Mesenchymal stem cell (in vitro differentiated cells and primary cell): ENCODE results near the gene POMT2.

ENCODE experiments used
- DNase-seq: peaks from one replicate; pipeline ENCODE4 v3.0.0-alpha.2; 2013
- H2AFZ ChIP-seq: one replicate; pipeline ENCODE4 v1.6.1; 2013; ENCODE audit warnings: low read depth, mild to moderate bottlenecking, control low read depth, inconsistent platforms, low read length, moderate library complexity
- H2AK5ac ChIP-seq: 2 replicates; pipeline ENCODE4 v1.6.1; 2013; ENCODE audit warnings: low read length, moderate library complexity, mild to moderate bottlenecking, inconsistent platforms; ENCODE audit not compliant: severe bottlenecking
- H2BK120ac ChIP-seq: one replicate; pipeline ENCODE4 v1.6.1; 2013; ENCODE audit warnings: low read depth, mild to moderate bottlenecking, inconsistent platforms, low read length, moderate library complexity
- H2BK12ac ChIP-seq, 2 experiments: one replicate each; pipeline ENCODE4 v1.6.1; 2013; ENCODE audit warnings: inconsistent platforms in 2 of 2, low read length in 2 of 2, mild to moderate bottlenecking in 2 of 2, moderate library complexity in 2 of 2, control low read depth in 1 of 2
- H2BK15ac ChIP-seq: one replicate; pipeline ENCODE4 v1.6.1; 2013; ENCODE audit warnings: mild to moderate bottlenecking, low read depth, inconsistent platforms; ENCODE audit not compliant: poor library complexity, severe bottlenecking
- H2BK5ac ChIP-seq: 2 replicates; pipeline ENCODE4 v1.6.1; 2013; ENCODE audit warnings: low read depth, mild to moderate bottlenecking, low read length, control low read depth, inconsistent platforms; ENCODE audit not compliant: poor library complexity, severe bottlenecking
- H3K14ac ChIP-seq, 2 experiments: one replicate each; pipeline ENCODE4 v1.6.1; 2013; ENCODE audit warnings: inconsistent platforms in 2 of 2, low read length in 2 of 2, control low read depth in 1 of 2, mild to moderate bottlenecking in 1 of 2, moderate library complexity in 1 of 2
- H3K18ac ChIP-seq, 2 experiments: one replicate each; pipeline ENCODE4 v1.6.1; 2013; ENCODE audit warnings: inconsistent platforms in 2 of 2, low read length in 2 of 2, control low read depth in 1 of 2, low read depth in 1 of 2, mild to moderate bottlenecking in 1 of 2
- H3K23ac ChIP-seq, 2 experiments: one replicate each; pipeline ENCODE4 v1.6.1; 2013; ENCODE audit warnings: inconsistent platforms in 2 of 2, low read length in 2 of 2, mild to moderate bottlenecking in 2 of 2, moderate library complexity in 2 of 2, control low read depth in 1 of 2
- H3K27ac ChIP-seq: 2 replicates; pipeline ENCODE4 v1.5.1; 2013; ENCODE audit warnings: mild to moderate bottlenecking, moderate library complexity, low read length, control low read depth, inconsistent platforms; ENCODE audit not compliant: poor library complexity, severe bottlenecking
- H3K27me3 ChIP-seq, 2 experiments: 2 replicates each; pipeline versions ENCODE4 v1.6.1 to v1.7.0; 2013; ENCODE audit warnings: low read length in 2 of 2, mild to moderate bottlenecking in 2 of 2, moderate library complexity in 2 of 2, control low read depth in 1 of 2, inconsistent platforms in 1 of 2; ENCODE audit not compliant: control insufficient read depth in 1 of 2, insufficient read depth in 1 of 2
- H3K36me3 ChIP-seq, 2 experiments: 2 replicates each; pipeline versions ENCODE4 v1.6.1 to v1.7.0; 2013; ENCODE audit warnings: low read length in 2 of 2, control low read depth in 1 of 2, inconsistent platforms in 1 of 2, low read depth in 1 of 2, mild to moderate bottlenecking in 1 of 2; ENCODE audit not compliant: insufficient read depth in 2 of 2, control insufficient read depth in 1 of 2
- H3K4ac ChIP-seq, 2 experiments: one replicate each; pipeline ENCODE4 v1.6.1; 2013; ENCODE audit warnings: inconsistent platforms in 2 of 2, low read length in 2 of 2, mild to moderate bottlenecking in 2 of 2, moderate library complexity in 2 of 2, control low read depth in 1 of 2, low read depth in 1 of 2
- H3K4me1 ChIP-seq: 2 replicates; pipeline ENCODE4 v1.6.1; 2013; ENCODE audit warnings: low read depth, low read length, control low read depth; ENCODE audit not compliant: control insufficient read depth, insufficient read depth
- H3K4me2 ChIP-seq: 2 replicates; pipeline ENCODE4 v1.6.1; 2013; ENCODE audit warnings: low read length, mild to moderate bottlenecking, inconsistent platforms; ENCODE audit not compliant: poor library complexity, severe bottlenecking
- H3K4me3 ChIP-seq, 2 experiments: 2 replicates each; pipeline versions ENCODE4 v1.5.1 to v1.7.0; 2013; ENCODE audit warnings: low read length in 2 of 2, mild to moderate bottlenecking in 2 of 2, control low read depth in 1 of 2, low read depth in 1 of 2; ENCODE audit not compliant: insufficient read depth in 1 of 2
- H3K79me1 ChIP-seq: replicated peaks from 2 replicates; pipeline ENCODE4 v1.6.1; 2013; ENCODE audit warnings: mild to moderate bottlenecking, control low read depth, low read length, inconsistent platforms; ENCODE audit not compliant: poor library complexity, severe bottlenecking
- H3K9ac ChIP-seq: 2 replicates; pipeline ENCODE4 v1.7.0; 2013; ENCODE audit warnings: mild to moderate bottlenecking, low read length, moderate library complexity
- H3K9me3 ChIP-seq: 2 replicates; pipeline ENCODE4 v1.7.0; 2013; ENCODE audit warnings: mild to moderate bottlenecking, low read length; ENCODE audit not compliant: control insufficient read depth
- H4K8ac ChIP-seq: one replicate; pipeline ENCODE4 v1.6.1; 2013; ENCODE audit warnings: inconsistent platforms, mild to moderate bottlenecking, low read length, moderate library complexity
- H4K91ac ChIP-seq: one replicate; pipeline ENCODE4 v1.6.1; 2013; ENCODE audit warnings: mild to moderate bottlenecking, low read length, inconsistent platforms
- WGBS: methylation state at CpG from one replicate; pipeline ENCODE4 v1.1.7; 2013; ENCODE audit warnings: mixed read lengths; 5-methylcytosine and 5-hydroxymethylcytosine counted together

The POMT2 gene

DNA sequence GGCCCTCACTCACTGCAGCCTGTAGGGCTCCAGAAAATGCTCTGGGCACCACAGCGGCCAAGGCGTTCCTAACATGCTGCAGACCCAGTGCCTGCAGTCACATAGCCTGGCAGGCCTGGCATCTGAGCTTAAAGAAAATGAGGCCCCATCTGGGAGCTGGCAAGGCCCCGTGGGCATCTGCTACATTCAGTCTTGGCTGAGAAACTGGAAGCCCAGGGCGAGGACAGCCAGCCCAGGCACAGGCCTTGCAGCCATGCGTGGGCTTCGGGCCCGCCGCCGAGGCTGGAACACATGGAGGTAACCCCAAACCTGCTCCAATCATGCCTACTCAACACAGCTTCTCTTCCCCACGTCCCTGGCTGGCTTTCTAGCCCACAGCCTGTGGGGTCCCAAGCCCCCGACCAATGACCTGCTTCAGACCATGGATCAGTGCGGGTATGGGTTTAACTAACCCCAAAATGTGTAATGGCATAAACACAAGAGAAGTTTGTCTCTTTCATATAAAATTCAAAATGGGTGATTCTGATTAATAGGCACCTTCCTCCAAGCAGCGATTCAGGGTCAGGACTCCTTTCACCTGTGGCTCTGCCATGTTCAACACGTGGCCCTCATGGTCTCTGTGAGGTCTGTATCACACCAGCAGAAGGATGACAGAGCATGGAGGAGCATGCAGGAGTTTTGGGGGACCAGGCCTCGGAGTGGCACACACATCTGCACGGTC is 56.1 kb downstream of the POMT2 start:
- no peak overlapping the region for H2BK12ac ChIP-seq
- H3K4me2 ChIP-seq = no peak overlapping the region
- H3K23ac ChIP-seq = no peak overlapping the region
- no peak overlapping the region for H3K4ac ChIP-seq
- H3K4me3 ChIP-seq = no peak overlapping the region
- no peak overlapping the region for H2BK5ac ChIP-seq
- no peaks in the 10 kb centered on the region for H3K36me3 ChIP-seq
- peaks cover 11% of the 10 kb centered on the region for H3K9me3 ChIP-seq
- H3K18ac ChIP-seq = no peak overlapping the region
- no peaks in the 10 kb centered on the region for H3K79me1 ChIP-seq
- 81% methylated on average over 16 of the region's 16 CpGs for WGBS
- no peak overlapping the region for H2BK15ac ChIP-seq
- H2AFZ ChIP-seq = no peak overlapping the region
- H3K14ac ChIP-seq = no peak overlapping the region
- H4K8ac ChIP-seq = no peak overlapping the region
- H3K9ac ChIP-seq = no peak overlapping the region
- peaks cover 56 to 73% of the 10 kb centered on the region in 2 experiments for H3K27me3 ChIP-seq
- H3K27ac ChIP-seq = no peak overlapping the region
- H4K91ac ChIP-seq = no peak overlapping the region
- peaks cover 5% of the 10 kb centered on the region for H3K4me1 ChIP-seq
- H2BK120ac ChIP-seq = no peak overlapping the region
- DNase-seq = no peak
- no peak overlapping the region for H2AK5ac ChIP-seq

GRCh38 chr14:77260631-77261030 is 60.1 kb downstream of the POMT2 start:
- Histone ChIP-seq H3K9ac (no peak overlapping the region), H3K4ac (no peak overlapping the region), H2BK120ac (no peak overlapping the region), H3K27me3 (peaks cover 48 to 73% of the 10 kb centered on the region in 2 experiments), H2AK5ac (no peak overlapping the region), H3K9me3 (no peaks in the 10 kb centered on the region), H3K4me2 (no peak overlapping the region), H3K18ac (no peak overlapping the region), H3K4me3 (no peak overlapping the region), H2AFZ (no peak overlapping the region), H3K23ac (no peak overlapping the region), H3K4me1 (no peaks in the 10 kb centered on the region), H3K27ac (no peak overlapping the region), H2BK12ac (no peak overlapping the region), H4K8ac (no peak overlapping the region), H2BK5ac (no peak overlapping the region), H3K14ac (no peak overlapping the region), H4K91ac (no peak overlapping the region), H2BK15ac (no peak overlapping the region), H3K36me3 (no peaks in the 10 kb centered on the region), H3K79me1 (no peaks in the 10 kb centered on the region)
- WGBS = 81% methylated on average over 10 of the region's 10 CpGs
- DNase-seq = no peak

- no peak overlapping the region for H3K4ac ChIP-seq
- no peaks in the 10 kb centered on the region for H3K9me3 ChIP-seq
- no peak overlapping the region for H3K14ac ChIP-seq
- H3K79me1 ChIP-seq = no peaks in the 10 kb centered on the region
- H3K4me3 ChIP-seq = no peak overlapping the region
- no peak overlapping the region for H3K9ac ChIP-seq
- peaks cover 44 to 73% of the 10 kb centered on the region in 2 experiments for H3K27me3 ChIP-seq
- no peak overlapping the region for H2AFZ ChIP-seq
- H3K4me1 ChIP-seq = no peaks in the 10 kb centered on the region
- no peak overlapping the region for H3K18ac ChIP-seq
- no peak overlapping the region for H2AK5ac ChIP-seq
- H4K8ac ChIP-seq = no peak overlapping the region
- H3K27ac ChIP-seq = no peak overlapping the region
- H3K4me2 ChIP-seq = no peak overlapping the region
- no peaks in the 10 kb centered on the region for H3K36me3 ChIP-seq
- H2BK12ac ChIP-seq = no peak overlapping the region
- DNase-seq = no peak
- H3K23ac ChIP-seq = no peak overlapping the region
- no peak overlapping the region for H2BK5ac ChIP-seq
- no peak overlapping the region for H2BK15ac ChIP-seq
- H4K91ac ChIP-seq = no peak overlapping the region
- no peak overlapping the region for H2BK120ac ChIP-seq
- WGBS = 86% methylated on average over 11 of the region's 11 CpGs
These were observed 60.5 kb downstream of the POMT2 start for GRCh38 chr14:77260199-77260598.

DNA sequence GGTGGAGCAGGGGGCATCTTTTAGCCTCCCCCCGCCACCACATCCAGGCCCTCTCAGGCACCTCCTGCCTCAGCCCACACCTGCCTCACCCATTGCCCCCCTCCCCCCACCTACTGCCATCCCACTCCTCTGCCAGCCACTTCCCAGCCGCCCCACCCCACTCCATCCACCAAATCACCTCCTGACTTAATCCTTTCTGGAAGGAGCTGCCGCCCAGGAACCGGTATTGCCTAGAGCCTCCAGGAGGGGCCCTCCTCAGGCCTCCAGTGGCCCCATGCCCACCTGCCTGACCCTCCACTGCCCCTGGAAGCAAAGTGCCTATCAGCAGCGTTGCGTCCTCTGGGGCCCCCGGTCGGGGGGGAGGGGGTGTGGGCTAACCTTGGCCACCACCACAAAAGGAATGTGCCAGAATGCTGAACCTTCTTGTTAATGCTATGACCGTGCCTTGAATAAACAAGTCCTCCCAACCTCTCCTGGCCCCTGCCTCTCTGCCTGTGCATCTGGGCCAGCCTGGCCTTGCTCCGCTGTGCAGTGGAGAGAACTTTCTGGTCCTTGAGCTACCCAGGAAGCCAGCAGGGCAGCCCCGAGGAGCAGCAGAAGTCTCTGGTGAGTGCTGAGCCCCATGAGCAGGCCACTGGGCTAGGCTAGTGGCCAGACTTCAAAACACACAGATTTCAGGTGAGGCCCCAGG is 61.5 kb downstream of the POMT2 start:
- no peak overlapping the region for H3K4me3 ChIP-seq
- H3K23ac ChIP-seq = no peak overlapping the region
- no peak overlapping the region for H2AFZ ChIP-seq

More for the DNA sequence above, 61.5 kb downstream of the POMT2 start:
- H3K9me3 ChIP-seq = no peaks in the 10 kb centered on the region
- H3K79me1 ChIP-seq = no peaks in the 10 kb centered on the region
- H3K36me3 ChIP-seq = no peaks in the 10 kb centered on the region
- H2BK12ac ChIP-seq = no peak overlapping the region
- peaks cover 41 to 66% of the 10 kb centered on the region in 2 experiments for H3K27me3 ChIP-seq
- H3K9ac ChIP-seq = no peak overlapping the region
- no peak overlapping the region for H3K4me2 ChIP-seq
- H3K27ac ChIP-seq = no peak overlapping the region
- no peak overlapping the region for H3K4ac ChIP-seq
- no peak overlapping the region for H4K8ac ChIP-seq
- WGBS = 77% methylated on average over 11 of the region's 11 CpGs
- no peak overlapping the region for H2AK5ac ChIP-seq
- no peak overlapping the region for H3K18ac ChIP-seq
- no peak overlapping the region for H3K14ac ChIP-seq
- no peak overlapping the region for H2BK120ac ChIP-seq
- H4K91ac ChIP-seq = no peak overlapping the region
- H3K4me1 ChIP-seq = no peaks in the 10 kb centered on the region
- H2BK15ac ChIP-seq = no peak overlapping the region
- DNase-seq = no peak
- H2BK5ac ChIP-seq = no peak overlapping the region
